Body of pancreas (tissue), 4 donors: ENCODE data around the gene POLR1E.

Source experiments
- CTCF ChIP-seq, 7 experiments: fragments of 450-650 bp in 4 of 7; fragments of 200-600 bp in 3 of 7; sonication (generic) in 3 of 7; IDR thresholded peaks; one replicate each; pipeline ENCODE4 v1.5.1; 2016 to 2019; ENCODE audit warnings: antibody characterized with exemption in 7 of 7
- POLR2A ChIP-seq, 3 donors: fragments of 450-650 bp; IDR thresholded peaks; one replicate each; pipeline ENCODE4 v1.6.1; 2016; ENCODE audit warnings: antibody characterized with exemption in 3 of 3, mild to moderate bottlenecking in 2 of 3

GRCh38 chr9:37444890-37445289, 40.9 kb upstream of the POLR1E start:
- TF ChIP-seq CTCF (IDR thresholded peaks at IDR 0.05) (no peak), POLR2A (IDR thresholded peaks at IDR 0.05) (no peak)
